ENCODE results near the gene PIGC.

- TF ChIP-seq CTCF (IDR thresholded peaks at IDR 0.05) (no peak), ZFX (IDR thresholded peaks at IDR 0.05; ENCODE audit: borderline replicate concordance) (no peak)
These were observed 2.7 kb upstream of the PIGC start for GRCh38 chr1:172446547-172446946.
